Urinary bladder (tissue), 4 donors: ENCODE results near the gene SF1. TPM values are rescaled to one million over a fixed set of nuclear protein-coding genes. Genes with fewer than 3 reads are reported as not detected.

Experiments used
- DNase-seq: peaks from one replicate; pipeline ENCODE4 v3.0.0-alpha.2; 2015; ENCODE audit errors: extremely low spot score
- H3K27ac ChIP-seq: one replicate; pipeline ENCODE4 v1.5.1; 2013; ENCODE audit warnings: low read depth, mild to moderate bottlenecking, moderate library complexity
- H3K36me3 ChIP-seq: one replicate; pipeline ENCODE4 v1.6.1; 2013; ENCODE audit warnings: mild to moderate bottlenecking, moderate library complexity; ENCODE audit not compliant: insufficient read depth
- H3K4me1 ChIP-seq: one replicate; pipeline ENCODE4 v1.6.1; 2013; ENCODE audit warnings: mild to moderate bottlenecking, moderate library complexity; ENCODE audit not compliant: insufficient read depth
- H3K4me3 ChIP-seq: one replicate; pipeline ENCODE4 v1.5.1; 2013; ENCODE audit warnings: low read depth, low read length
- WGBS: extraction: QIAGEN DNeasy Blood & Tissue Kit; methylation state at CpG from one replicate; pipeline ENCODE4 v1.1.7; 2013; 5-methylcytosine and 5-hydroxymethylcytosine counted together
- polyA plus RNA-seq: library from polyadenylated mRNA; stranded (reverse); fragments of 200-250 nt; gene quantifications from one replicate; pipeline ENCODE4 v1.2.3, GENCODE V29; 2013
- total RNA-seq: library from RNA; depleted of rRNA; stranded (reverse); fragments of >200 nt; gene quantifications from one replicate; pipeline ENCODE4 v1.2.3, GENCODE V29; 2014
- donor health status: healthy with polysubstance abuse.
- donor health status: healthy.

SF1 gene
- total and polyA plus RNA-seq, 2 donors = 111 to 115 TPM

DNA sequence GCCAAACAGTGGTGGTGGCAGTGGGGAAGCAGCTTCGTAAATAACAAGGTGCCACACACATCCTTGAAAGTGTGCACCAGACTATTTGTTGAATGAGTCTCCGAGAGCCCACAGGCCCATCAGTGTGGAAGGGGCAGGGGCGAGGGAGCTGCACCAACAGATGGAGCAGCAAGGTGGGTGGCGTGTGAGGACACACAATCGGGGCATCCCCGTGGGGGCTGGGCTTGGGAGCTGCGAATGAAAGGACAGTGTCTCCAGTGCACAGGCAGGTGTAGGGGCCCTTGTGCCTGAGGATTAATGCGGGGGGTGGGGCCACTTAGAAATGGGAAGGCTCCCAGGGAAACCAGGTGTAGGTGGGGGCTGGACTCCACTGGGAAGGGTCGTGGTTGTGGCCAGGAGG, 58.2 kb downstream of the SF1 start:
- H3K4me3 ChIP-seq = no peak overlapping the region
- no peaks in the 10 kb centered on the region for H3K4me1 ChIP-seq
- 69% methylated on average over 9 of the region's 9 CpGs for WGBS
- no peak overlapping the region for H3K27ac ChIP-seq
- DNase-seq = no peak
- no peaks in the 10 kb centered on the region for H3K36me3 ChIP-seq

DNA sequence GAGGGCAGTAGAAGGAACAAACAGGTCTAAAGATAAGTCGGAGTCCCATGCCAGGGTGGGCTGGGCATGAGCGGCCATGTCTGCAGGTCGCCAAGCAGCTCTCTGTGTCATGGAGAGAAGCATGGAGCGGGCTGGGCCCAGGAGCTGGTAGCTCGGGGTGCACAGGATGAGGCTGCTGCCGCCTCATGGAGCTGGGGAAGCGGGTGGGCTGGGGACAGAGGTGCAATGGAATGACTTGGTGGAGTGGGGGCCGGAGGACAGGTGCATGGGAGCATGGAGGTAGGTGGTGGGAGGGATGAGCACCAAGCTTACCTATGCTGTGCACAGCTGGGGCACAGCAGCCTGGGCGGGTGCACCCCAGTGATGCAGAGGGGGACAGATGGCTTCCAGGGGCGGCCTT, 58.9 kb downstream of the SF1 start:
- WGBS = 83% methylated on average over 10 of the region's 10 CpGs
- H3K4me1 ChIP-seq = no peaks in the 10 kb centered on the region

DNA sequence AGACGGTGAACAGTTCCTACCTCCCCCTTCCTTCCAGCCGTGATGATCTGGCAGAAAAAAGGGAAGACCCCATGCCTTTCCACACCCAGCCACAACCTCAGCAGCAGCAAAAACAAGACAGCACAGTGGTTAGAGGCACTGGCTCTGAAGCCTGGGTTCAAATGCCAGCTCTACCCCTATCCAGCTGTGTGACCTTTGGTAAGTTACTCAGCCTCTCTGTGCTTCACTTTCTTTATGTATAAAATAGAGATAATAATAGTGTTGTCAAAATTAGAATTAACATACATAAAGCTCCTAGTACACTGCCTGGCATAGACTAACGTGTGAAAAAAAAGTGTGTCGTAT, 59.6 kb downstream of the SF1 start:
- 68% methylated on average over 4 of the region's 4 CpGs for WGBS
- no peak overlapping the region for H3K27ac ChIP-seq
- no peak overlapping the region for H3K4me3 ChIP-seq
- no peaks in the 10 kb centered on the region for H3K4me1 ChIP-seq
- no peak for DNase-seq
- H3K36me3 ChIP-seq = no peaks in the 10 kb centered on the region

More for the DNA sequence above, 58.9 kb downstream of the SF1 start:
- Histone ChIP-seq H3K4me3 (no peak overlapping the region), H3K36me3 (no peaks in the 10 kb centered on the region), H3K27ac (no peak overlapping the region)
- DNase-seq = no peak

DNA sequence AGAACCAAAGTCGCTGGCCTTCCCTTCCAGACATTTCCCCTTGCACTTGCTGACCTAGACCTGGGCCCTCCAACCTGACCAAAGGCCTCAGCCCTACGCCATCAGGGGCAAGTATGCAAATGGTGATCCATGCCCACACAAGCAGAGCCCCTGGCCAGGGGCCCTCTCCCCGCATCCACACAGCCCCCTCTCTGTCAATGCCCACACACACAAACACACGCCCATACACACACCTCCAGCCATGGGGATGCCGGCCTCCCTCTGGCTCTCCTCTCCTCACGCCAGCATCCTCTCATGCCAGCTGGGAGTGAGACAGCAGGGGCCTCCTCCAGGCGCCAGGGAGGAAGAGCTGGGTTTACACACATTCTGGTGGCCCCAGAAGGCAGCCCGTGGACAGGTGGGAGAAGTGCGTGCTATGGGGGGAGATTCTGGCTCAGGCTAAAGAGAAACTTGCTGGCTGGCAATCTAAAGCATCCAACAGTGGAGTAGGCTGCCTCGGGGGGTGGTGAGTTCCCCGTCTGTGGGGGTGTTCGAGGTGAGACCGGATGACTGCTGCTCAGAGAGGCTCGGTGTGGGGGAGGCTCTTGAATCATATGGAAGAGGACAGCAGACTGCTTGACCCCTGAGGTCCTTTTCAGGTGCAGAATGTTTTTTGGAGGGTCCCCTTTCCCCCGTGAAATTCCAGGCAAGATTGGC, 60.1 kb downstream of the SF1 start:
- WGBS = 80% methylated on average over 15 of the region's 15 CpGs
- H3K27ac ChIP-seq = no peak overlapping the region
- DNase-seq = no peak
- H3K4me3 ChIP-seq = no peak overlapping the region
- no peaks in the 10 kb centered on the region for H3K36me3 ChIP-seq
- H3K4me1 ChIP-seq = no peaks in the 10 kb centered on the region

DNA sequence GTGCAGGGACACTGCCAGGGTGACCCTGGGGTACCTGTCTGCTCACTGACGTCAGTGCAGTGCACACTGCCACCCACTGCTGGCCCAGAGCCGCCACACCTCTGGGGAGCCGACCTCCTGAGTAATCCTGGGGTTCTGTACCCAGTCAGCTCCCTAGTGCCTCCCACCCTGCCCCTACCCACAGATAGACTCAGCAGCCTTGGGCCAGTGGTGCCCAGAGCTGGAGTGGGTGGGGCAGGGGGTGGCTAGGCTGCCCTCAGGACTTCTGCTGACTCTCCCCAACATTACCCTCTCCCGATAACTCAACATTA, 61.1 kb downstream of the SF1 start:
- DNase-seq = no peak
- 67% methylated on average over 4 of the region's 4 CpGs for WGBS
- no peak overlapping the region for H3K27ac ChIP-seq

DNA sequence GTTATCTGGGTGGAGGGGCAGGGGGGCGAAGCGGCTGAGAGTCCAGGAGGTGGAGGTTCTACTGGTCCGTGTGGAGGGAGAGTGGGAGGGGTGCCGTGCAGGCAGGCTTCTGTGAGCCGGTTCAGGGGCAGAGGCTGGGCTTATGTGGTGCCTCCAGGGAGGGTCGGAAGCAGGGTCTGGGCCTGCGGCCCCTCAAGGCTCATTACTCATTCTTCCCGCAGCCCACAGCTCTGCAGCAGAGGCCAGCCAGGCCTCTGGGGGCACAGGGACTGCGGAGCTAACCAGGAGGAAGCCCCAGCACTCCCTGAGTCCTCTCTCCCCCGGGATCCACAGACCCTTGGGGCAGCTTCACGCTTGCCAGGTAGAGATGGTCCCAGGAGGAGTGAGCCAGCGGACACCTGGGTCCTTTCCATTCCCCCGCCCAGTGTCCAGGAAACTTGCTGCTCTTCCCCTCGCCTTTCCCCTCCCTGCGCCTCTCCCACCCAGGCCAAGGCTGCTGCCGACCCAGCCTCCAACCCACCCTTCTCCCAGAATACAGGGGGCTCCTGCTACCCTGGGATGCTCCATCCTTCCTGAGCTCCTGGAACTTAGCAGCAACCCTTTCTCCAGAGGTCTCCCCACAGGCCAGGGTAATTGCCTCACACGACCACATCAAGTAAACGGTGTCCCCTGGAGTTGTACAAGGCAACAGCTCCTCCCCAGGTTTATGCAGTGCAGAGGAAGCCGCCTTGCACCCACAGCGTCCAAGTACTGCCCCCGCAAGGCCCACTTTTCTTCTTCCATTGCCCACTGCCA, 61.7 kb downstream of the SF1 start:
- no peaks in the 10 kb centered on the region for H3K36me3 ChIP-seq
- DNase-seq = no peak
- H3K27ac ChIP-seq = no peak overlapping the region
- H3K4me3 ChIP-seq = no peak overlapping the region
- no peaks in the 10 kb centered on the region for H3K4me1 ChIP-seq
- 45% methylated on average over 21 of the region's 21 CpGs for WGBS

More for the DNA sequence above, 61.1 kb downstream of the SF1 start:
- no peaks in the 10 kb centered on the region for H3K36me3 ChIP-seq
- H3K4me1 ChIP-seq = no peaks in the 10 kb centered on the region
- H3K4me3 ChIP-seq = no peak overlapping the region

DNA sequence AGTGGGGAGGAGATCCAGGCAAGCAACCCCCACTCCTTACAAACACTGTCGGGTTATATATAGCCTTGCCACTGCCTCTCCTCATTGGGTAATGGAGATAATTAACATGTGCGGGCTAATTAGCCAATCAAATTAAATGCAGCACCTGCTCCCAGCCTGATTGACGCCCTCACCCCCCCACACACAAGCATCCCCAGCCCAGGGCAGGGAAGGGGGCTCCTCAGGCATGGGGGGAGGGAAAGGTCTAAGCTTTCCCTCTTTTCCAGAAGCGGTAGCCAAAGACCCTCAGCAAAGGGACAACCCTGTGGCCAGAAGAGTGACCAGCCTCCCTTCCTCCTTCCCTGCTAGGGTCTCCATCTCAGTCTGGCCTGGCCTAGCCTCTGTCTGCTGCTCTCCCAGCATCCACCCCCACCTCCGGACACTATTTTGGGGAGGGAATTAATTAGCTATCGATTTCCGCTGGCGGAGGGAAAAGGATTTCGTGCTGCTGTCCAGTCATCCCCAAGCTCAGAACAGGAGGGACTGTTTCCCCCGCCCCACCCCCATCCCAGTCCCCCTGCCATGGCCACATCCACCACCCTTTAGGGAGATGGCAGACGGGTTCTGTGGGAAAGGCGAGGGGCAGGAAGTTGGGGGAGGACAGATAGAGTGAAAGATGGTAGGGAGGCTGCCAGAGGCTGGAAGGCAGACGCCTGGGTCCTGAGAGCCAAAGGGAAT, 62.4 kb downstream of the SF1 start:
- no peak overlapping the region for H3K4me3 ChIP-seq
- H3K36me3 ChIP-seq = no peaks in the 10 kb centered on the region
- no peak overlapping the region for H3K27ac ChIP-seq
- H3K4me1 ChIP-seq = no peaks in the 10 kb centered on the region
- no peak for DNase-seq
- 48% methylated on average over 13 of the region's 13 CpGs for WGBS

DNA sequence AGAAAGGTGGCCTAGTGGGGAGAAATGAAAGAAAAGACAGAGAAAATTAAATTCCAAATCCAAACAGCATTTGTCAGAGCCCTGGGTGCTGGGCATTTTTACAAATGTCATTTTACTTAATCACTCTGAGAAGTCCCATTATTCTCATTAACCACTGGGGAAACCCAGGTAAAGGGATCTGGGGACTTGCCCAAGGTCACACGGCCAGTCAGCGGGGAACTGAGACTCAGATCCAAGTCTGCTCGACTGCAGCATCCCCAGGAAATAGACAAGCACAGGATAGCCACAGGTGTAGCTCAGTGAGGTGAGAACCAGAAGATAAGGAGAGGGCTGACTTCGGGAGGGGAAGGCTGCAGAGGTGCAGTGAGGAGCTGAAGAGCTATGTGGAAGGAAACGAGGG, 63.2 kb downstream of the SF1 start:
- DNase-seq = no peak
- H3K36me3 ChIP-seq = no peaks in the 10 kb centered on the region
- 56% methylated on average over 5 of the region's 5 CpGs for WGBS
- no peak overlapping the region for H3K27ac ChIP-seq
- no peaks in the 10 kb centered on the region for H3K4me1 ChIP-seq
- H3K4me3 ChIP-seq = no peak overlapping the region

DNA sequence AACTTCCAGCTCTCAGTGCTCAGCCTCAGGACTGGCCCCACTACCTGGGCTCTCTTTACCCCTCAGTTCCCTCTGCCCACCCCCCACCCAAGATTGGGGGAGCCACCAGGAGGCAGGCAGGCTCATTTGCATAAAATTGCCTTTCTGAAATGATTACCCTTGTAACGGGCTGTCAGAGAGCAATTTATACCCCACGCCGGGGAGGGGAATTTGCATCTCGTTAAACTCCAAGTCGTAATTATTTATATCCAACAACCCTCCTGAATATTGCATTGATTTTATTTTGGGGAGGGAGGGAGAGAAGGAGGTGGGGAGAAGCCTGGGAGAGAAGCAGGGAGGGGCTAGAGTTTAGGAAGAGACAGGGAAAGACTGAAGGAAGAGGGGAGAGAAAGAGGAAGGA, 63.7 kb downstream of the SF1 start:
- 47% methylated on average over 5 of the region's 5 CpGs for WGBS
- Histone ChIP-seq H3K36me3 (no peaks in the 10 kb centered on the region), H3K4me1 (no peaks in the 10 kb centered on the region), H3K4me3 (no peak overlapping the region), H3K27ac (no peak overlapping the region)
- DNase-seq = no peak

Other genes with a start within 250 kb of the SF1 start
- not detected for gene SLC22A11, start 222.6 kb downstream of the SF1 start, total RNA-seq
- gene SLC22A11, start 222.6 kb downstream of the SF1 start, polyA plus RNA-seq = 0.04 TPM
- not detected for gene SLC22A12, start 187.3 kb downstream of the SF1 start, total RNA-seq
- not detected for gene SLC22A12, start 187.3 kb downstream of the SF1 start, polyA plus RNA-seq
- gene NRXN2, start 55.3 kb downstream of the SF1 start, total RNA-seq = 11.5 TPM
- 30.5 TPM for gene NRXN2, start 55.3 kb downstream of the SF1 start, polyA plus RNA-seq
- gene RASGRP2, start 34.4 kb downstream of the SF1 start, total RNA-seq = 7.6 TPM
- 46.1 TPM for gene RASGRP2, start 34.4 kb downstream of the SF1 start, polyA plus RNA-seq
- gene PYGM, start 18.6 kb downstream of the SF1 start, total RNA-seq = 15.1 TPM
- 33.6 TPM for gene PYGM, start 18.6 kb downstream of the SF1 start, polyA plus RNA-seq
- 11.7 TPM for gene MAP4K2, start 24.7 kb upstream of the SF1 start, total RNA-seq
- 13.9 TPM for gene MAP4K2, start 24.7 kb upstream of the SF1 start, polyA plus RNA-seq
- 11.3 TPM for gene MEN1, start 32.0 kb upstream of the SF1 start, total RNA-seq
- gene MEN1, start 32.0 kb upstream of the SF1 start, polyA plus RNA-seq = 17.4 TPM
- 4.3 TPM for gene CDC42BPG, start 66.1 kb upstream of the SF1 start, total RNA-seq
- 3.2 TPM for gene CDC42BPG, start 66.1 kb upstream of the SF1 start, polyA plus RNA-seq
- 31.3 TPM for gene EHD1, start 100.1 kb upstream of the SF1 start, total RNA-seq
- gene EHD1, start 100.1 kb upstream of the SF1 start, polyA plus RNA-seq = 50.5 TPM
- gene ATG2A, start 138.7 kb upstream of the SF1 start, total RNA-seq = 7.6 TPM
- gene ATG2A, start 138.7 kb upstream of the SF1 start, polyA plus RNA-seq = 21.4 TPM
- gene PPP2R5B, start 146.1 kb upstream of the SF1 start, total RNA-seq = 7.3 TPM
- gene PPP2R5B, start 146.1 kb upstream of the SF1 start, polyA plus RNA-seq = 22.1 TPM
- gene GPHA2, start 157.4 kb upstream of the SF1 start, total RNA-seq = not detected
- not detected for gene GPHA2, start 157.4 kb upstream of the SF1 start, polyA plus RNA-seq
- not detected for gene MAJIN, start 193.6 kb upstream of the SF1 start, total RNA-seq
- not detected for gene MAJIN, start 193.6 kb upstream of the SF1 start, polyA plus RNA-seq
- 0.85 TPM for gene BATF2, start 218.4 kb upstream of the SF1 start, total RNA-seq
- gene BATF2, start 218.4 kb upstream of the SF1 start, polyA plus RNA-seq = 5.8 TPM
- gene ARL2, start 235.6 kb upstream of the SF1 start, total RNA-seq = 37.9 TPM
- gene ARL2, start 235.6 kb upstream of the SF1 start, polyA plus RNA-seq = 170 TPM
- gene SNX15, start 248.9 kb upstream of the SF1 start, total RNA-seq = 9.4 TPM
- 34.5 TPM for gene SNX15, start 248.9 kb upstream of the SF1 start, polyA plus RNA-seq